ENCODE data around the gene FAM83G.

The FAM83G gene

DNA sequence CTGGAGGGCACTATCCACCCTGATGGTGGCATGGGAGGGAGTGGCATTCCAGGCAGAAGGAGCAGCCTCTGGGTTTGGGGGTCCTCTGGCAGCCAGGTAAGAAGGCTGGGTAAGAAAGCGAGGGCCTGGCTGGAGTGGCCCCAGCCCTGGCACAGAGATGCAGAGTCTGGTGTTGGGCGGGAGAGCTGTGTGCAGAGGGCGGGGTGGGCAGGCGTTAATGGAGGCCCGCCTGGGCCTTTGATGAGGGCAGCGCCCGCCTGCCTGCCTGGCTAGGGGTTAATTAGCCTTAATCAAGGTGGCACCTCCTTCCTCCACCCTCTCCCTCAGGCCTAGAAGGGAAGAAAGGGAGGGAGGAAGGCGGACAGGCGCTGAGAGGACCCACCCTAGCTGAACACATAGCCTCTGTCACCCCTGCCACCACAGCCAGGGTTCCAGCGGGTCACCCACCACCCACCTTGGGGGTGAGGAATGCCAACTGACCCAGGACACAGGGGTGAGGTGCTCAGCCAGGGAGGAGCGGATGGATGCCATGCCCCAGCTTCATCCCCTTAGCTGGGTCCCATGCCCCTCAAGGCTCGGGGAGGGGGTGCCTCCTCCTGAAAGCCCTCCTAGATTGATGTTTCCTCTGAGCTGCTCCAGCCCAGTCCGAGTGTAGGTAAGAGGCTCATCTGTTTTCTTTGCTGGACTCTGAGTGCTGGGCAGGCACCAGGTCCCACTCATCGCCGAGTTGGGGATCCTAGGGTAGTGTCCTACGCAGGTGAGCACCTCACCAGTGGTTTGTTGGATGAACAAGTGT is 13.4 kb upstream of the FAM83G start:
- intact Hi-C loops (cut with micrococcal nuclease), result no loop called here
- H3K4me1 Mint-ChIP-seq (ENCODE audit: low read depth), result no peaks in the 10 kb centered on the region
- peaks cover 15% of the 10 kb centered on the region for H3K27me3 Mint-ChIP-seq
- H3K27ac Mint-ChIP-seq, result no peak overlapping the region
- peaks cover 8% of the 10 kb centered on the region for H3K36me3 Mint-ChIP-seq (ENCODE audit: low read depth)
- H3K9me3 Mint-ChIP-seq, result no peaks in the 10 kb centered on the region
- no peak overlapping the region for H3K4me3 Mint-ChIP-seq

GRCh38 chr17:19017401-19017800 is 12.8 kb upstream of the FAM83G start:
- Mint-ChIP-seq H3K9me3 (no peaks in the 10 kb centered on the region), H3K27ac (no peak overlapping the region), H3K4me3 (no peak overlapping the region), H3K27me3 (peaks cover 15% of the 10 kb centered on the region), H3K36me3 (ENCODE audit: low read depth) (peaks cover 8% of the 10 kb centered on the region), H3K4me1 (ENCODE audit: low read depth) (no peaks in the 10 kb centered on the region)
- intact Hi-C loops (cut with micrococcal nuclease), result no loop called here

GRCh38 chr17:19016881-19017280 is 12.3 kb upstream of the FAM83G start:
- intact Hi-C loops (cut with micrococcal nuclease), result no loop called here
- H3K9me3 Mint-ChIP-seq, result no peaks in the 10 kb centered on the region
- no peak overlapping the region for H3K27ac Mint-ChIP-seq

DNA sequence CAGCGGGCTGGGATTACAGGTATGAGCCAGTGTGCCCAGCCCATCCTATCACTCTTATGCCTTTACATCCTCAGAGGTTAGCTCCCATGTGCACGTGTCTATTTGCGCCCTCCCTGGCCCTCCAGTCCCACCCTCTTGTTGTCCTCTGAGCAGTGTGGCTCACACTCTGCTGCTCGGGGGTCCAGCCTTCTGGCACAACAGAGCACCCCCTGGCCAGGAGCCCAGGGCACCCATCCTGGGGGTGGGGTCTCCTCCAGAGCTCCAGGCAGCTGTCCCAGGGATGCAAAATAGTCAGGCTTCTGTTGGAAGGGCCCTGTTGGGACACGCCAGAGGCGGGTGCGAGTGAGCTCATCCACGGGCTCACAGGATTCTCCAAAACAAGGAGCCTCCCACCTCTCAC is 11.7 kb upstream of the FAM83G start:
- Mint-ChIP-seq H3K4me1 (ENCODE audit: low read depth) (no peaks in the 10 kb centered on the region), H3K27me3 (peaks cover 16% of the 10 kb centered on the region), H3K9me3 (no peaks in the 10 kb centered on the region), H3K36me3 (ENCODE audit: low read depth) (peaks cover 5% of the 10 kb centered on the region), H3K4me3 (no peak overlapping the region), H3K27ac (no peak overlapping the region)
- intact Hi-C loops (cut with micrococcal nuclease), result no loop called here

More at GRCh38 chr17:19016881-19017280, 12.3 kb upstream of the FAM83G start:
- H3K36me3 Mint-ChIP-seq (ENCODE audit: low read depth), result peaks cover 8% of the 10 kb centered on the region
- H3K4me1 Mint-ChIP-seq (ENCODE audit: low read depth), result no peaks in the 10 kb centered on the region
- peaks cover 15% of the 10 kb centered on the region for H3K27me3 Mint-ChIP-seq
- no peak overlapping the region for H3K4me3 Mint-ChIP-seq

GRCh38 chr17:19015428-19015827 is 10.9 kb upstream of the FAM83G start:
- H3K4me1 Mint-ChIP-seq (ENCODE audit: low read depth), result no peaks in the 10 kb centered on the region
- no peak overlapping the region for H3K4me3 Mint-ChIP-seq
- H3K9me3 Mint-ChIP-seq, result no peaks in the 10 kb centered on the region
- intact Hi-C loops (cut with micrococcal nuclease), result no loop called here
- H3K27ac Mint-ChIP-seq, result no peak overlapping the region
- H3K36me3 Mint-ChIP-seq (ENCODE audit: low read depth), result no peaks in the 10 kb centered on the region
- H3K27me3 Mint-ChIP-seq, result peaks cover 16% of the 10 kb centered on the region

- no peak overlapping the region for H3K27ac Mint-ChIP-seq
- intact Hi-C loops (cut with micrococcal nuclease), result no loop called here
- no peak overlapping the region for H3K4me3 Mint-ChIP-seq
Observed at GRCh38 chr17:19014628-19015215, 10.2 kb upstream of the FAM83G start.

GRCh38 chr17:19013806-19014627 is 9.5 kb upstream of the FAM83G start:
- intact Hi-C loops (cut with micrococcal nuclease), result no loop called here
- no peak overlapping the region for H3K4me3 Mint-ChIP-seq
- H3K4me1 Mint-ChIP-seq (ENCODE audit: low read depth), result no peaks in the 10 kb centered on the region
- no peaks in the 10 kb centered on the region for H3K9me3 Mint-ChIP-seq
- peaks cover 16% of the 10 kb centered on the region for H3K27me3 Mint-ChIP-seq
- no peak overlapping the region for H3K27ac Mint-ChIP-seq
- H3K36me3 Mint-ChIP-seq (ENCODE audit: low read depth), result no peaks in the 10 kb centered on the region

More at GRCh38 chr17:19014628-19015215, 10.2 kb upstream of the FAM83G start:
- Mint-ChIP-seq H3K27me3 (peaks cover 16% of the 10 kb centered on the region), H3K9me3 (no peaks in the 10 kb centered on the region), H3K36me3 (ENCODE audit: low read depth) (no peaks in the 10 kb centered on the region), H3K4me1 (ENCODE audit: low read depth) (no peaks in the 10 kb centered on the region)

DNA sequence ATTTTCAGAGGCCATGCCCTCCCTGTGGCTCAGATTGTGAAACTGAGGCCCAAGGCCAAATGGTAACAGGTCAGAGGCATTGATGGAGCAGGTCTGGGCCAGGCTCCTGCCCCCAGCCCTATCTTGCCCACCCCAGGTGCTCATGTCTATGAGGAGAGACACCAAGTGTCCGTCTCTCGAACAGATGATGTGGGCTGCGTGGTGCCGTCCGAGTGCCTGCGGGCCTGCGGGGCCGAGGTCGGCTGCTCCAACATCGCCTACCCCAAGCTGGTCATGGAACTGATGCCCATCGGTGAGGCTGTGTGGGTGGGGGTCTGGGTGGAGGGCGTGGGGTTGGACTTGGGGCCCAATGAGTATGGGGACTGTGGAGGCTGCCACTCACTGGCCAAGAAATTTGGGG is 8.7 kb upstream of the FAM83G start:
- Mint-ChIP-seq H3K4me1 (ENCODE audit: low read depth) (no peaks in the 10 kb centered on the region), H3K27me3 (peaks cover 14% of the 10 kb centered on the region)
- intact Hi-C loops (cut with micrococcal nuclease), result no loop called here

GRCh38 chr17:19012171-19013080 is 7.9 kb upstream of the FAM83G start:
- H3K4me3 Mint-ChIP-seq, result no peak overlapping the region
- intact Hi-C loops (cut with micrococcal nuclease), result no loop called here
- no peaks in the 10 kb centered on the region for H3K4me1 Mint-ChIP-seq (ENCODE audit: low read depth)
- no peaks in the 10 kb centered on the region for H3K36me3 Mint-ChIP-seq (ENCODE audit: low read depth)
- H3K9me3 Mint-ChIP-seq, result no peaks in the 10 kb centered on the region
- peaks cover 13% of the 10 kb centered on the region for H3K27me3 Mint-ChIP-seq
- H3K27ac Mint-ChIP-seq, result no peak overlapping the region

More for the DNA sequence above, 8.7 kb upstream of the FAM83G start:
- H3K4me3 Mint-ChIP-seq, result no peak overlapping the region
- no peaks in the 10 kb centered on the region for H3K9me3 Mint-ChIP-seq
- H3K36me3 Mint-ChIP-seq (ENCODE audit: low read depth), result no peaks in the 10 kb centered on the region
- no peak overlapping the region for H3K27ac Mint-ChIP-seq

DNA sequence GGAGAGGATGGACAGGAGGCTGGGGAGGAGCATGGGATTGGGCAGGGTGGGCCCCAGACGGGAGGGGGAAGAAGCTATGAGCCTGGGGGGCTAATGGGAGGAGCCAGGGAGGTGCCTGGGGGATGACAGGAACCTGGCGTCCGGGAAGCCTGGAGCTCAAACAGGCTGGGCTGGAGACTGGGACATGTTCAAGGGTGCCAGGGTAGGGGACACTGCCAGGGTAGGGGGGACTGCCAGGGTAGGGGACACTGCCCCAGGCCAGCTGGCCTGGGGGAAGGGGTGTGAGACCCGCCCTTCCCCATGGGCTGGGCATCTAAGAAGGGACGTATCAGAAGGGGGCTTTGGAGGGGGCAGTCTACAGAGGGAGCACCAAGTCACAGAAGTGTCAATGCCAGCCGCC is 7.0 kb upstream of the FAM83G start:
- Mint-ChIP-seq H3K9me3 (no peaks in the 10 kb centered on the region), H3K4me3 (no peak overlapping the region), H3K36me3 (ENCODE audit: low read depth) (no peaks in the 10 kb centered on the region), H3K27ac (no peak overlapping the region), H3K27me3 (peaks cover 12% of the 10 kb centered on the region), H3K4me1 (ENCODE audit: low read depth) (no peaks in the 10 kb centered on the region)
- intact Hi-C loops (cut with micrococcal nuclease), result no loop called here

GRCh38 chr17:19010729-19011505 is 6.4 kb upstream of the FAM83G start:
- H3K4me3 Mint-ChIP-seq, result no peak overlapping the region
- no peak overlapping the region for H3K27ac Mint-ChIP-seq
- no peaks in the 10 kb centered on the region for H3K4me1 Mint-ChIP-seq (ENCODE audit: low read depth)
- intact Hi-C loops (cut with micrococcal nuclease), result no loop called here
- no peaks in the 10 kb centered on the region for H3K36me3 Mint-ChIP-seq (ENCODE audit: low read depth)
- peaks cover 10% of the 10 kb centered on the region for H3K27me3 Mint-ChIP-seq
- no peaks in the 10 kb centered on the region for H3K9me3 Mint-ChIP-seq

DNA sequence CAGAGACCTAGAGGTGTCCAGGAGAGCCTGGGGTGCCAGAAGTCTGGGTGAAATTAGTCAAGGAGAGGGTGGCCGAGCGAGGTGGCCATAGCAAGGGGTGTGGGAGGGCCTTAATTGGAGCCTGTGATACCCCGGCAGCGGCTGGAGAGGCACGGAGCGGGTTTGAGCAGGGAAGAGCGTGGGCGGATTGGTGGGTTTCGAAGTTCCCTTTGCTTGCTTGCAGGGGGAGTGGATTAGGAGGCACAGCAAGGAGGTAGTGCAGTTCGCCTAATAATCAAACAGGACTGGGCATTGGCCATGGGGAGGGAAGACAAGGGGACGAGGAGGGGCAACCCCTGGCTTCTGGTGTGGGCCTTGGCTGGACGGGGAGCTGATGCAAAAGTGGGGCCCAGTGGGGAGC is 5.4 kb upstream of the FAM83G start:
- intact Hi-C loops (cut with micrococcal nuclease), result no loop called here
- no peak overlapping the region for H3K27ac Mint-ChIP-seq
- H3K4me1 Mint-ChIP-seq (ENCODE audit: low read depth), result no peaks in the 10 kb centered on the region
- H3K4me3 Mint-ChIP-seq, result no peak overlapping the region
- H3K9me3 Mint-ChIP-seq, result no peaks in the 10 kb centered on the region
- peaks cover 15% of the 10 kb centered on the region for H3K27me3 Mint-ChIP-seq
- no peaks in the 10 kb centered on the region for H3K36me3 Mint-ChIP-seq (ENCODE audit: low read depth)

- Mint-ChIP-seq H3K27me3 (peaks cover 44% of the 10 kb centered on the region), H3K9me3 (no peaks in the 10 kb centered on the region), H3K4me1 (ENCODE audit: low read depth) (peaks cover 19% of the 10 kb centered on the region), H3K36me3 (ENCODE audit: low read depth) (no peaks in the 10 kb centered on the region), H3K27ac (no peak overlapping the region), H3K4me3 (no peak overlapping the region)
- intact Hi-C loops (cut with micrococcal nuclease), result no loop called here
Observed at GRCh38 chr17:19006698-19007097, 2.1 kb upstream of the FAM83G start.
